HG02588 (cell line): ENCODE measurements around the gene FAM174A.

Source experiments
- ATAC-seq: cut with Tn5 transposase; IDR thresholded peaks from one replicate; pipeline ENCODE4 v1.9.1; 2021; ENCODE audit warnings: mild to moderate bottlenecking, moderate library complexity; ENCODE audit not compliant: unreplicated experiment

Gene FAM174A

DNA sequence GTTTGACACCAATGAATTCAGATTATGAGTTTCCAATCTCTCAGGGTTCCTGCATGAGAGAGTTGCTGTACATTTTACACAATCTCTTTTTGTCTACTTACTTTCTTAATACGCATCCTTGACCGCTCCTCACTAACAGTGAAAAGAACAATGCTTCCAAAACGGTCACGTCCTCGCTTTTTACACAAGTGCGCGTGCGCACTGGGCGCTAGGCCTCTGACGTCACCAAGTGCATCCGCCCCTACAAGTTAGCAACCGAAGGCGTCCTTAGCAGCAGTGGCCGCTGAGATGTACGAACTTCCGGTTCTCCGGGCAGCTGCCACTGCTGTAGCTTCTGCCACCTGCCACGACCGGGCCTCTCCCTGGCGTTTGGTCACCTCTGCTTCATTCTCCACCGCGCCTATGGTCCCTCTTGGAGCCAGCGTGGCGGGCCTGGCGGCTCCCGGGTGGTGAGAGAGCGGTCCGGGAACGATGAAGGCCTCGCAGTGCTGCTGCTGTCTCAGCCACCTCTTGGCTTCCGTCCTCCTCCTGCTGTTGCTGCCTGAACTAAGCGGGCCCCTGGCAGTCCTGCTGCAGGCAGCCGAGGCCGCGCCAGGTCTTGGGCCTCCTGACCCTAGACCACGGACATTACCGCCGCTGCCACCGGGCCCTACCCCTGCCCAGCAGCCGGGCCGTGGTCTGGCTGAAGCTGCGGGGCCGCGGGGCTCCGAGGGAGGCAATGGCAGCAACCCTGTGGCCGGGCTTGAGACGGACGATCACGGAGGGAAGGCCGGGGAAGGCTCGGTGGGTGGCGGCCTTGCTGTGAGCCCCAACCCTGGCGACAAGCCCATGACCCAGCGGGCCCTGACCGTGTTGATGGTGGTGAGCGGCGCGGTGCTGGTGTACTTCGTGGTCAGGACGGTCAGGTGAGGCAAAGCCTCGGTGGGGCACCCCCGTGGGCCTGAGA is at the start of gene FAM174A:
Gene FAM174A (plus strand): TSS at position 315 of the 946 bp plus-strand sequence. CDS start 157 bp downstream, at position 472.
- ATAC-seq: peak; percentile 98

DNA sequence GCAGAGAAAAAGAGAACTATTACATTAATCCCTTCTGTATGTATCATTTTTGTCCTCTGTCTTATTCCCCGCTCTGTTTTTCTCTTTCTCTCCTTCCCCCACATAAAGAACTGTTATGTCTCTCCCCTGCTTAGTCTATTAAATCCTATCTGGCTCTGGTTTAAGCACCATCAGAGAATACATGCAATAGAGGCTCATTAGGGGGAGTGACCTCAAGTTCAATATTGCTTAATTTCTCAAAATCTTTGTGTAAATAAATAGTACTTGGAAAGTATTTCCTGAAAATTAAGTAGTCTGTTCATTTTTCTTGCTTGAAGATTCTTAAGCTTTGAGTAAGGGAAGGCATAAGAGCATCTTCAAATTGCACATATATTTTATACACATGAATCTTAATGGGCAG is 41.2 kb upstream of the FAM174A start:
- ATAC-seq: no peak

DNA sequence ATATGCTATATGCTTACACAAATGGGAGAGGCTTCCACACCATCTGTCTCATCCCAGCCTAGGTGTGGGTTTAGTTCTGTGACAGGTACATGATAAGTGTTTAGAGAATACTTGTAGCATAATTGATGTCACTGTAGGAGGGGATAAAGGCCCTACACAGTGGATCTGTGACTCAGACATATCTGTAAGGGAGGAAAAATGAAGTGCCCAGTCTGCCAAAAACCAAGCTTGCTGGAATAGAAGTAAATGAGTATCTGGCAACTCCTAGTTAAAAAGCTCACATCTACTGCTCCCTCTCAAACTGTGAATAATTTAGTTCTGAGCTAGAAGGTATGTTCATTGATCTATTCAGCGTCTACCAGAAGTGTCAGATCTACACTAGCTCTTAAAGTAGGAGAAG is 38.9 kb upstream of the FAM174A start:
- no peak for ATAC-seq

DNA sequence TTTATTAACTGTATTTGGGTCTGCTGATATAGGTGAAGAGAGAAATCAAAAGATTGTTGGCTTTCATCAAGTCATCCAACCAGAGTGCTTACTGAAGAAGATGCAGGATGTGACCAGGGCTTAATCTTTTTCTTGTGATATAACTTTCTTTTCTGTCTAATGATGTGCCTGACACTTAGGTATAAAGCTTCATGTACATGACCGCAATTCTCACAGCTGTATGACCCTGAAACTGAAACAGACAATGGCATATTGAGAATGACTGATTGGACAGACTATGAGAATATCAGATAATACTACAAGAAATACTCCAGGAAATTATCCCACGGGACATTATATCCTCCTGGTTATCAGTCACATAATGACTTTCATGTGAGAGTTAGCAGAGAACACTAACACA is 32.5 kb upstream of the FAM174A start:
- ATAC-seq: no peak

DNA sequence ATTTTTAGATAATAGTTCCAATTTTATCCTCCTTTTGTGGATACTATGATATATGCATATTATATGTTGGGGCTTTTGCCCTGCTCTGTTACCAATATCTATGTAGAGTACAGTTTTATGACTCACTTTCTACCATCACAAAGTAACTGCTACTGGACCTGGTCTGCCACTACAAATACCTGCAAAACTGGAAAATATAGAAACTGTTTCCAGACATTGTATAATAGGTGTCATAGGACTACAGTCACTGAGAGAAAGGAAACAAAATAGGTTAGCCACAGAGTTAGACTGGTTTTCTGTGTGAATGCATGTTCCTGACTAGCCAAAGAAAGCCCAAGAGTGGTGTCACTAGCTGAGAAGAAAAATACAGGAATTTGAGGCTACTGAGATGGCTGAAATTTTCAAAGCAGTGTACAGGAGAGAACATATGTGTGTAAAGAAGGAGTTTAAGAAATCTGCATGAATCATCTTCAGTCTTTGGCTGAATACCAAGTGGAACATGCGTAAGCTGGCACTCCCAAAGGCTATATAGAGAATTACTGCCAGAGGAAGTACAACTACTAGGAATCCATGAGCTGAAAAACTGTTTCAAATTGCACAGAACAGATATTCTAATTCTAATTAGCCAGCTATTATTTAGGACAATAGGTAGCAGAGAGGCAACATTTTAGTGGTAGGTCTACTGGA is 29.0 kb upstream of the FAM174A start:
- ATAC-seq: no peak

DNA sequence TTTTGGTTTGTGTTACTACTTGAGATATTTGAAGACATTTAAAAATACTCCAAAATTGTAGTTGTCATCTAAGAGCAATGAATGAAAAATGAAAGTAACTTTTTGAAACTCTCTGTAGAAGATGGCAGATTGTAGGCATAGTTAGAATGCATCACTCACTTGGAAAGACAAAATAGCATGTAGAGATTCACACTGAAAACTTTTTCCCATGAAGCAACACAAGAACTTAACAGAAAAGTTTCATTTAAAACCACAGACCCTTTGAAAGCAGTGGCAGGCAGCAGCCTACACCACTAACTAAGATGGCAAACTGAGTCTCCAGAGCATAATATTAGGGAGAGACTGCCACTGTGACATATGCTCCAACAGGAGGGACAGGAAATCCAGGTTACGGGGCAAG is 18.9 kb upstream of the FAM174A start:
- no peak for ATAC-seq

DNA sequence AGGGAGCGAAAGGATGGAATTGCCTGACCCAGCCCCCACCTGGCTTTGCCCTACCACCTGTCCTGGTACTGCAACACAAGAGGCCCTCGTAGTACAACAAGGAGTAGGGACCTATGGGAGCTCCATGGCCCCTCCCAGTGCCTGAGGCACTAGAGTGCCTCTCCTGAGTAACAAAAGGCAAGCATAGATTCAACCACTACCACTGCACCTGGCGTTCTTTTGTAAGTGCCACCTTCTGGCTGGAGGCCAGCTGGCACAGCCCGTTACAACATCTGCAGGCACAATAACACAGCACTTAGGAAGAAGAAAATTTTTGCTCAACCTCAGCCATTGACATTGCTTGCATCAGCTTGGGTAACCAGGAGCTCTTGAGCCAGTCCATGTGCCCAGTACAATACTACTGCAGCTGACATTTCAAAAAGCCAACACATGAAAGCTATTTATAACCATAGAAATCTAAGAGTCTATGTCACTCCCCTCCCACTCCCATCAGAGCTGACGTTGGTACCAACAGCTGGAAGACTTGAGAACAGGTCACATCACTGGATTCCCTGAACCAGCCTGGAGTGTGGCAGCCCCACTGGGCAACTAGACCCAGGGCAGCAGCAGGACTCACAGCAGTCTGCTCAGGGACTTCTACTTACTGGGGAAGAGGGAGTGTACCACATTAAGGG is 17.7 kb upstream of the FAM174A start:
- no peak for ATAC-seq

DNA sequence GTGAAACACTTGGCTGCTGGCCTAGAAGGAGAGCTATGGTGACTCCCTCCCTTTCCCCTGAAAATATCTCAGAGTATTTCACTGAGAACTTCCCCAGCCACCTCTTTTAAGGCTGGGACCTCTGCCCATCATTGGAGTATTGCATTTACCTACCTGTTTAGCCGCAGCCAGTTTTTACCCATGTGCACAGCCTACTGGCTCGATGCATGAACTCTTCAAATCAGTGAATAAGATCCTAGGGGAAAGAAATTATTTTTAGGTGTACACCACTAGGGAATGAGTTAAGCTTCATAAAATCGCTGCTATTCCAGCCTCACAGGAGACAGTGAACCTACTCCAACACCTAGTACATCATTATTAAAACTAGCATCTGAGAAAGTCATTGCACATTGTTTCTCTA is 16.8 kb upstream of the FAM174A start:
- ATAC-seq: no peak

DNA sequence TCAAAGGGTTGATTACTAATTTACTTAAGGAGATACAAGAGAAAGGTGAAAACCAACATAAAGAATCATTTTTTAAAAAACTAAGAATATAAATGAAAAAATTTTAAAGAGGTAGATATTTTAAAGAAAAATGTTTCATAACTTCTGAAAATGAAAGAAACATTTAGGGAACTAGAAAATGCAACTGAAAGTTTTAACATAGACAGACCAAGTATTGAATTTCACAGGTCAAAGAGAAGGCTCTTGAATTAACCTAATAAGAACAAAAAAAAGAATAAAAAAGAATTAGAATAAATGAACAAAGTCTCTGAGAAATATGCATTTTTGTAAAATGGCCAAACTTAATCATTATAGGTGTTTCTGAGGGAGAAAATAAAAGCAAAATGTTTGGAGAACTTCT is 16.1 kb upstream of the FAM174A start:
- no peak for ATAC-seq

DNA sequence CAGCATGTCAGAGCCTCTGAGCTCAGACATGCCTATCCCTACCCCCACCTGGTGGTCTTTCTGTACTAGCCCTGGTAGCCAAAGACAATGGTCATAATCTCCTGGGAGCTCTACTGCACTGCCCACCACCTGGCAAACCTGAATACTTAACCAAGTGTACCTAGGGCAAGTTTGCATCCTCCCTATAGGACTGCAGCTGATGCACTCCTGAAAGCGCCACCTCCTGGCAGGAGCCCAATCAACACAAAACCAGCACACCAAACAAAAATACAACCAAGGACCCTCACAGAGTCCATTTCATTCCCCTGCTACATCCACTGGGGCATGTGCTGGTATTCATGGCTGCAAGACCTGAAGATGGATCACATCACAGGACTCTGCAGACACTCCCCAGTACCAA is 14.8 kb upstream of the FAM174A start:
- no peak for ATAC-seq

DNA sequence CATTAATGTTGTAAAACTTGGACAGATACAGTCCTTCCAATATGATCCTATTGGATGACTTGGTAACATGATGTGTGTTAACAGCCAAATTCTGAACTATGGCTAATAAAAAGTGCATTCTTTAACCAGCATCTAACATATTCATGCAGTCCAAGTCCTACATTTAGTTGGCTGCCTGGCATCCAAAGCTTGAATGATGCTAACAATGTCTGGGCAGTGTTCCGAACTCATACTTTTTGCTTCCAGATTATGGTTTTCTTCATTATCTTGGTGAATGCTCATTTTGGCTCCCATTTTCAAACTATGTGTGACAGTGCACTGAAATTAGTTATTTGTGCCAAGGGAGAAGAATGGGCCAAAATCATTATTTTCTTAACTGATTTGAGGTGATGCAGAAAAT is 2.8 kb downstream of the FAM174A start:
- no peak for ATAC-seq

DNA sequence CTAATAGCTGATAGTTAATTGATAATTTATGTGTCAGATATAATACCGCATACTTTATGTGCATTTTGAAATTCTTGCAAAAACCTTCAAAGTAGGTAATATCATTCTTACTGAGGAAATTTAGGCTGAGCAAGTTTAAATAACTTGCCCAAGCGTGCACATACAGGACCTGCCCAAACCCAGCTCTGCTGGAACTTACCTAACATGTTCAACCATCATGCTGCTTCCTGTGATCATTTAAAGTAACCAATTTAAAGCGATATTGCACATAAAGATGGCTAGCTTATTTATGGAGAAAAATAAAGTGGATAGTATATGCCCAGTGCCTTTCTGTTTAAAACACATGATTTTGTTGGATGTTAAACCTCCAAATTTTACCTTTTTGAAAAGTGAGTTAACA is 4.3 kb downstream of the FAM174A start:
- no peak for ATAC-seq

DNA sequence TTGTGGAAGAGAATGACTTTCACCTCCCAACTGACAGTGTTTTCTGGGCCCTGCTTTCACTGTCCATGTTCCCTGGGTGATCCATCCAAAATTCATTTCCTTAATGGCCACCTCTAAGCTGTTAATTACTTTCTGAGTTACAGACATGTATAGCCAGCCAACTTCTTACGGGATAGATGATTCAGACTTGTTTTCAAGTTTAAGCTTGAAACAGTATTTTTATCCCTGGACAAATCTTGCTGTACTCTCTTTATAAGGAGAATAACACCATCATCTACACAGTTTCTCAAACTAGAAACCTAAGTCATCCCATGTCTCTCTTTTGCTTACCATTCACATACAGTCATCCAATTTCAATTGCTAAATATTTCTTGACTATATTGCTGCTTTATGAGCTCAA is 6.9 kb downstream of the FAM174A start:
- no peak for ATAC-seq

DNA sequence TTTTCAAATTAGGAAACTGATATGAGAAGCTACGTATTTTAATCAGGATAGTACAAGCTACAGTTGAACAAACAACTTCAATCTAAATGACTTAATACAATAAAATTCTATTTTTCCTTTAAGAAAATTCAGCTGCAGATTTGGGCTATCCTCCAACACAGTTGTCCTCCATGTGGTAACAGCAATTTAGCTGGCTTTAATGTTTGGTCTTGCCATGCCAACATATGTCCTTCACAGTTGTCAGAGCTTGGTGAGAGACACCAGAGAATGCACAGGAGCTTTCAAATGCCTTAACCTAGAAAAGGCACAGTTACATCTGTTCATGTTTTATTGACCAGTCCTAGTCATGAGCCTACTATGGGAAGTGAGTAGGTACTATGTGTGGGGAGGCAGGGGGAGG is 10.8 kb downstream of the FAM174A start:
- ATAC-seq: no peak

DNA sequence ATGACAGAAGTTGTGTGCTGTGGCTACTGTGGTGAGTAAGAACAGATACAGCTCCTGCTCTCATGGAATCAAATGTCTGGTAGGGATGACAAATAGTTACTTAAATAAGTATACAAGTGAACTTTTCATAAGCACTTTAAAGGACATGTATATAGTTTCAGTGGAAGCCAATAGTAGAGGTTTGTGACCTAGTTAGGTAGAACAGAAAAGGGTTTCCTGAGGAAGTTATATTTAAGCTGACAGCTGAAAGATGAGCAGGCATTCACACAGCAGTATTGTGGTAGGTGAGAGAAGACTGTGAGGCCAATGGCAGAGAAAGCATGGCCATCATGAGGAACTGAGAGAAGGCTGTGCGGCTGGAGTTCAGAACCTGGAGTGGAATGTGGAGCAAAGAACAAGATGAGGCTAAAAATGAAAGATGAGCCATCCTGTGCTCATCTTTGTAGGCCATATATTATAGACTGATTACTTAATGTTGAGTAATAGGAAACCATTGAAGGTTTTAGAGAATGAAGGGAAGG is 15.4 kb downstream of the FAM174A start:
- peak; percentile 79 for ATAC-seq

DNA sequence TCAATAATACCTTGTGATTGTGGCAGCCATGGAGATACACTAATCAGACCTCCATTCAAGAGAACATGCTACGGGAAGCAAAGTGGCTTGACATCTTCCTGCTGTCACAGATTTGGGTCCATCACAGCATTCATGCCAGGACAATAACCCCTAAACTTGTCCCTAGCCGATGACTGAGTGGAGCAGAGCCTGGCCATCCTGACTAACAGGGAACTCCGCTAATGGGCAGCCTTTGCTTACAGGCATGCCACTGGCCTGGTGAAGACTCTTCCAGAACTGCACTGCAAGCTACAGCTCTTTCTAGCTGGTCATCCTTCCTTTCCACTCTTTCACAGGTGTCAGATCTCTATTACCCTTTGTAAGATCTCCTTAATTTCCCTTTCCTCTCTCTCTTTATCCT is 16.0 kb downstream of the FAM174A start:
- ATAC-seq: no peak

DNA sequence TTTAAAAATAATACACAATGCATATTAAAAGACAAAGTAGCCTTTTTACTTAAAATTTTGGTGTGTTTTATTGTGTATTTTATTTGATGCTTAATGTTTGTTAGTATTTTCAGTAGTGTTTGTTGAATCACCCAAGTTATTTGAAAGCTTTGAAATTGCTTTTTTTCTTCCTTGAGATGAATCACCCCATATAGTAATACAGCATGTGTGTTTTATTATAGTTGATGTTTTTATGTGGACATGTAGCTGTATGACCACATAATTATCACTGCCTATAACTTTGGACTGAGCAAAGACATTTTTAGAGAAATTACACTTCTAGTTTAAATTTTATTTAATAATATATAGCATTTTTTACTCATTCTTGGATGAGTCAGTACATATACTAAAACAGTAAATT is 18.0 kb downstream of the FAM174A start:
- no peak for ATAC-seq

DNA sequence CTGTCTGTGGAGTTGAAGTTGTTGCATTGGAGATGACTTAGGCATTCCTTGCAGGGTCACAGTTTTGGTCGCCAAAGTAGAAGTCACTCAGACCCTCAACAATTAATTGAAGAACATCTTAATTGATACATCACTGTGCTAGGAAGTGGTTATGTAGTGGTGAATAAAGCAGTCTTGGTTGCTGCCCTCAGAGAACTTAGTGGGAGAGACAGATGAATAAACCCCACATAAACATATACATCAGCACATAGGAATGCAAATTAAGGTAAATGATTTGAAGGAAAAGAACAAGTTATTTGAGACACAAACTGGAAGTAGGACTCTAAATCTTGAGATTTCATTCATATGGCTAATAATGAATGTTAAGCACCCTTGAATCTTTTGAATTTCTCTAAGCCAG is 25.7 kb downstream of the FAM174A start:
- no peak for ATAC-seq

DNA sequence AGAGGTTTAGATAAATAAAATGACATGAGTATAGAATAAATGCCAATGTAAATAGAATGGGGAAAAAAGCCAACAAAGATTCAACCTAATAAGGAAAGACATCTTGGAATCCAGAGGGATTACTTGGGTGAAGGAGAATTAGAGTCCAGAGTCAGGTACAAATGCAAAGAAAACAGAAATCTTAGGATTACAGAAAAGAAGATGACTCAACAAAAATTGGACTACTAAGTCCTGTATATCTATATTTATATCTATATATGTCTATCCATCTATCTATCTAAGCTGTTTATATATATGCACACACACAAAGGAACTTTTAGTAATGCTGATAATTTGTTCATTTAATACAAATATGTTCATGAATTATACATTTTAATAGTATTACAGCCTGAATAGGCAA is 27.6 kb downstream of the FAM174A start:
- no peak for ATAC-seq

DNA sequence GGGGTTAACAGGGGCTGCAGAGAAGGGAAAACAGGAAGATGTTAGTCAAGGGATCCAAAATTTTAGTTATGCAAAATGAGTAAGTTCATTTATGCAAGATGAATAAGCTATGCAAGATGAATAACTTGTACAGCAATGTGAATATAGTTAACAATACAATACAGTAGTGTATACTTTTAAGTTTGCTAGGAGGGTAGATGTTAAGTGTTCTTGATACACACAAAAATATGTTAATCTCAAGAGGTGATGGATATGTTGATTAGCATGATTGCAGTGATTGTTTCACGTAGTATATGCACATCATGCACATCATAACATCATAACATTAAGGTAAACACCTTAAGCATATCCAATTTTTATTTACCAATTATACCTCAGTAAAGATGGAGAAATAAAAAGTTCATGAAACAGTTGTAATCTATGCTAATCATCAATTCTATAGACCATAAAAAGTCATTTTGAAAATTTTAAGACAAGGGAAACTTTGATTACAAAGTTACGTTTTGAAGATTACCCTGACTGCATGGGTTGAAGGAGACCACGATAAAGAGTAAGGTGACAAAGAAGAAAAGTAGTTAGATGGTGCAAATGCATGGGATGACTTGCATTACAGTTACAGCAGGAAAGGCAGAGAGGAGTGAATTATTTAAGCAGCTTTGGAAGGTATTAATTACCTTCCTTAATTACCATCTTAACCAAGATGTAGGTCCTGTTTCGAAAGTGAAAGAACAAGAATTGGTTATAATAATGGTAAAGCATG is 31.4 kb downstream of the FAM174A start:
- no peak for ATAC-seq

DNA sequence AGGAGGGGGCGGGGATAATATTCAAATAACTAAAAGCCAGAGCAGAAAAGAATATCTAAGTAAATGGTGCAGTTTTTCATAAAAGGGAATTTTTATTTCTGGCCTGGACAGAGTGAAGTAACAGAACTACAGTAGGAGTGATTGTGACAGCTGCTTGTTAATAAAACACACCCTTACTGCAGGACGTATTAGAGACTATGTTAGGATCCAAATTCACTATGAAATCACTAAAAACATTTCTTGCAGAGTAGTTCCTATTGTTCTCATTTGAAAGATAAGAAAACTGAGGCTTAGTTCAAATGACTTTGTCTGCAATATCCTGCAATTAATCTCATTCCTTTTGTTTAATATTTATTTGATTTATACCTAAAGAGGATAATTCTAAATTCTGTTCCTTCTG is 39.5 kb downstream of the FAM174A start:
- ATAC-seq: no peak
